ENCODE measurements around the gene PDE6B.

GRCh38 chr4:650951-651883 is 25.8 kb downstream of the PDE6B start:
- TF ChIP-seq CTCF (IDR thresholded peaks at IDR 0.05) (no peak), ELK1 (IDR thresholded peaks at IDR 0.05; ENCODE audit: low read depth, low read length) (no peak), PBX3 (IDR thresholded peaks at IDR 0.05) (no peak), EP300 (IDR thresholded peaks at IDR 0.05) (no peak)
